Calu3 (cell line): ENCODE results near the gene TMEM238L. TPM values are rescaled to one million over a fixed set of nuclear protein-coding genes. Genes with fewer than 3 reads are reported as not detected.

Experiments
- BruUV-seq: library from RNA; stranded (reverse); fragments of 400-500 nt; replicated peaks from 2 replicates; lab custom pipeline; 2021; lab: Mats Ljungman, UMichigan
- CTCF ChIA-PET: fragments of 300-600 bp; sonication (Branson Sonifier 250); formaldehyde crosslinking; loops from one replicate; lab custom pipeline; 2022; ENCODE audit warnings: antibody characterized with exemption; lab: Charles Lee
- DNase-seq: peaks from one replicate; pipeline ENCODE4 v3.0.0; 2022
- H3K27ac Mint-ChIP-seq: one replicate; pipeline ENCODE4 v1.8.0; 2022; ENCODE audit warnings: mixed read lengths; ENCODE audit not compliant: unreplicated experiment
- H3K27me3 Mint-ChIP-seq: one replicate; pipeline ENCODE4 v1.8.0; 2022; ENCODE audit warnings: mixed read lengths; ENCODE audit not compliant: unreplicated experiment
- H3K36me3 Mint-ChIP-seq: one replicate; pipeline ENCODE4 v1.8.0; 2022; ENCODE audit warnings: mild to moderate bottlenecking, moderate library complexity, mixed read lengths; ENCODE audit not compliant: insufficient read depth, unreplicated experiment
- H3K4me1 Mint-ChIP-seq: one replicate; pipeline ENCODE4 v1.8.0; 2022; ENCODE audit warnings: mild to moderate bottlenecking, low read depth, mixed read lengths; ENCODE audit not compliant: unreplicated experiment
- H3K4me3 Mint-ChIP-seq: one replicate; pipeline ENCODE4 v1.8.0; 2022; ENCODE audit warnings: mild to moderate bottlenecking, low read depth, moderate library complexity, mixed read lengths; ENCODE audit not compliant: unreplicated experiment
- H3K9me3 Mint-ChIP-seq: one replicate; pipeline ENCODE4 v1.8.0; 2022; ENCODE audit warnings: low read depth, mixed read lengths; ENCODE audit not compliant: unreplicated experiment
- intact Hi-C: fragments of 100-400 bp; cut with micrococcal nuclease; formaldehyde crosslinking; loops from one replicate; pipeline ENCODE4 v1.10.0; 2022; ENCODE audit not compliant: unreplicated experiment
- total RNA-seq: library from RNA; stranded (reverse); gene quantifications from 2 replicates; pipeline ENCODE4 v1.2.3, GENCODE V29; 2022
- TF ChIP-seq, protein P1 (sequence below): fragments of 200-600 bp; IDR thresholded peaks from one replicate; pipeline ENCODE4 v1.8.0; 2022; ENCODE audit warnings: antibody characterized with exemption; ENCODE audit not compliant: unreplicated experiment

TMEM238L gene
- total RNA-seq, 1 experiment from 2014 or later: not detected

DNA sequence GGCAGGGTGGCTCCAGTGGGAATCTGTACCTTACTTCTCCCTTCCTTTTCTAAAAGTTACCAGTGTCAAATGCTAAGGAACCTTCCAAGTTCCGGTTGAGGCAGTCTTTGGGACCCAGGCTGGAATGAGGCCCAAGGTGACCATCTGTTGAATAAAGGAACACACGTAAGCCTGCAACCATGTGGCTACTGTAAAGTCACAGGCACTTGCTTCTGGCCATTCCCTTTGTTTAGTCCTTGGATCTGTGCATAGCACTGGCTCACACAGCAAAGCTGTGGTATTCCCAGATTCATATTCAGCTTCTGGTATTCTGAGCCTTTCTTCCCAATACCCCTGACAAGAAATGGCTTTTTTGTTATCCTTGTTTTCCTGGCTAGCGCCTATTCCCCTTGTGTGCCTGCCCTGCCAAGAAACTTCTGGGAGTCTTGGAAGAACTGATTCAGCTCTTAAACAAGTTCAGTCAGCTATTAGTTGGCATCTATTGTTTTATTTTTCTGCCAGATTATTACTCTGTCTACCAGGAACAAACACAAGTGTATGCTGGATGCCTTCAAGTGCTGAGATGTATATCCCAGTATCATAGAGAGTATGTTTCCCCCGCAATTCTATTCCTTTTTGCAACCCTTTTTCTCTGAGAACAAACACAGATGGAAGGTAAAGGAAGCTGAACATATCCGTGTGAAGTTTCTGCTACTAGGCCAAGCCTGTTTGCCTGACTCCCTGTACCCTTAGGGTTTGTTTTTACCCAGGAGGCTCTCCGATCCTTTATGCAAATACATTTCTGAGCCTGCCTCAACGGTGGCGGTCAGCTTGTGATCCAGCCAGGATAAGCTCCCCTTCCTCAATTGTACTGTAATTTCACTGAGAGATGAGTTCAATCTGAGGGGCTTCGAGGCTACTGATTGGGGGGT is 13.2 kb downstream of the TMEM238L start:
- BruUV-seq: no TSS peak
- Mint-ChIP-seq H3K9me3 (no peaks in the 10 kb centered on the region), H3K4me3 (no peak overlapping the region), H3K27me3 (no peaks in the 10 kb centered on the region), H3K4me1 (no peaks in the 10 kb centered on the region), H3K36me3 (no peaks in the 10 kb centered on the region), H3K27ac (no peak overlapping the region)
- TF ChIP-seq, protein P1, sequence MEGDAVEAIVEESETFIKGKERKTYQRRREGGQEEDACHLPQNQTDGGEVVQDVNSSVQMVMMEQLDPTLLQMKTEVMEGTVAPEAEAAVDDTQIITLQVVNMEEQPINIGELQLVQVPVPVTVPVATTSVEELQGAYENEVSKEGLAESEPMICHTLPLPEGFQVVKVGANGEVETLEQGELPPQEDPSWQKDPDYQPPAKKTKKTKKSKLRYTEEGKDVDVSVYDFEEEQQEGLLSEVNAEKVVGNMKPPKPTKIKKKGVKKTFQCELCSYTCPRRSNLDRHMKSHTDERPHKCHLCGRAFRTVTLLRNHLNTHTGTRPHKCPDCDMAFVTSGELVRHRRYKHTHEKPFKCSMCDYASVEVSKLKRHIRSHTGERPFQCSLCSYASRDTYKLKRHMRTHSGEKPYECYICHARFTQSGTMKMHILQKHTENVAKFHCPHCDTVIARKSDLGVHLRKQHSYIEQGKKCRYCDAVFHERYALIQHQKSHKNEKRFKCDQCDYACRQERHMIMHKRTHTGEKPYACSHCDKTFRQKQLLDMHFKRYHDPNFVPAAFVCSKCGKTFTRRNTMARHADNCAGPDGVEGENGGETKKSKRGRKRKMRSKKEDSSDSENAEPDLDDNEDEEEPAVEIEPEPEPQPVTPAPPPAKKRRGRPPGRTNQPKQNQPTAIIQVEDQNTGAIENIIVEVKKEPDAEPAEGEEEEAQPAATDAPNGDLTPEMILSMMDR: no peak
- intact Hi-C loops: no loop called here
- CTCF ChIA-PET: interaction anchor here (0.6 kb wide), 1 partner anchor 35 kb away, joined by 6 read pairs; no protein-coding TSS in a partner anchor
- no peak for DNase-seq

GRCh38 chr17:10789694-10790271 is 14.1 kb downstream of the TMEM238L start:
- H3K27ac Mint-ChIP-seq: no peak overlapping the region
- intact Hi-C loops: no loop called here
- no peaks in the 10 kb centered on the region for H3K4me1 Mint-ChIP-seq
- no peaks in the 10 kb centered on the region for H3K27me3 Mint-ChIP-seq
- H3K4me3 Mint-ChIP-seq: no peak overlapping the region
- BruUV-seq: no TSS peak
- TF ChIP-seq, protein P1: no peak
- H3K9me3 Mint-ChIP-seq: no peaks in the 10 kb centered on the region
- CTCF ChIA-PET: interaction anchor here (0.6 kb wide), 1 partner anchor 34 kb away, joined by 6 read pairs; no protein-coding TSS in a partner anchor
- no peak for DNase-seq
- H3K36me3 Mint-ChIP-seq: no peaks in the 10 kb centered on the region

GRCh38 chr17:10787306-10788045 is 16.4 kb downstream of the TMEM238L start:
- H3K27ac Mint-ChIP-seq: no peak overlapping the region
- BruUV-seq: no TSS peak
- H3K27me3 Mint-ChIP-seq: no peaks in the 10 kb centered on the region
- no peak overlapping the region for H3K4me3 Mint-ChIP-seq
- no peak for DNase-seq
- TF ChIP-seq, protein P1: no peak
- CTCF ChIA-PET: no interaction called here
- no peaks in the 10 kb centered on the region for H3K4me1 Mint-ChIP-seq
- H3K9me3 Mint-ChIP-seq: no peaks in the 10 kb centered on the region
- intact Hi-C loops: no loop called here
- no peaks in the 10 kb centered on the region for H3K36me3 Mint-ChIP-seq

DNA sequence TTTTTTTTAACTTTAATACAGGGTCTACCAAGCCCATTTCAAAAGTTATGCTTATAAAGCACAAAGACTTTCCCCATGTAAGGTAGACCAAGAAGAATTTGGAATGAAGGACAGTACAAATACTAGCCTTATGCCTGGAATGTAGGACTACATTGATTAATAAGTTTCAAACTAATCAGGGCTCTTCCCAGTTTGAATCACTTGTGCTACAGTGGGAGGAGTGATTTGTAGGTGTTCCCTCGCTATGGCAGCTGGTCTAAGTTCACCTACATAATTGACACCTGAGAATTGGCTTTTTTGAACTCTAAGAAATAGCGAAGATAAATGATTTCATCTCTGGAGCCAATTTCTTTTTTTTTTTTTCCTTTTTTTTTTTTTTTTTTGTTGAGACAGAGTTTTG is 18.6 kb downstream of the TMEM238L start:
- H3K27ac Mint-ChIP-seq: no peak overlapping the region
- intact Hi-C loops: no loop called here
- H3K4me3 Mint-ChIP-seq: no peak overlapping the region
- no peaks in the 10 kb centered on the region for H3K36me3 Mint-ChIP-seq
- DNase-seq: no peak
- H3K9me3 Mint-ChIP-seq: no peaks in the 10 kb centered on the region
- TF ChIP-seq, protein P1: no peak
- no TSS peak for BruUV-seq
- CTCF ChIA-PET: no interaction called here
- no peaks in the 10 kb centered on the region for H3K4me1 Mint-ChIP-seq
- no peaks in the 10 kb centered on the region for H3K27me3 Mint-ChIP-seq
